GM19372 (cell line): ENCODE data around the gene SGCD.
"Not testable (repeated sequence)": the region's sequence is repeated elsewhere in the genome, so short reads cannot be mapped to it uniquely, and the experiment has no call there.

Source experiments
- ATAC-seq: cut with Tn5 transposase; IDR thresholded peaks from one replicate; pipeline ENCODE4 v1.9.1; 2021; ENCODE audit warnings: mild to moderate bottlenecking, low read depth, moderate library complexity; ENCODE audit not compliant: unreplicated experiment

Gene SGCD

DNA sequence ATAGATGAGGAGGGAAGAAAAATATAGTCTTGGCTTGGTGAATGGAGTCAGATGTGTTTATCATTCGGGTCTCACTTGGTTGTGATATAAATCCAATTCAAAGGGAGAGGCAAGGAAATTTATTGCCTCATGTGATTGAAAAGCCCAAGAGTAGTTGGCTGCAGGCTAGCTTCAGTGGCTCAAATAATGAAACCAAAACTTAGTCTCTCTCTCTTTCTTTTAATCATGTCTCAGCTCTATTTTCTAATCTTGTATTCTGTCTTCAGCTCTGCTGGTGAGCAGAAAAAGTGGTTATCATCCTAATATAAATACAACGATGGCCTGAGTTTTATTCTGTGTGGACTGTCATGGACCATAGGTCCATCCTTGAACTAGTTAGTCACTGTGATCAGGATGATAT, 288.9 kb downstream of the SGCD start:
- no peak for ATAC-seq

DNA sequence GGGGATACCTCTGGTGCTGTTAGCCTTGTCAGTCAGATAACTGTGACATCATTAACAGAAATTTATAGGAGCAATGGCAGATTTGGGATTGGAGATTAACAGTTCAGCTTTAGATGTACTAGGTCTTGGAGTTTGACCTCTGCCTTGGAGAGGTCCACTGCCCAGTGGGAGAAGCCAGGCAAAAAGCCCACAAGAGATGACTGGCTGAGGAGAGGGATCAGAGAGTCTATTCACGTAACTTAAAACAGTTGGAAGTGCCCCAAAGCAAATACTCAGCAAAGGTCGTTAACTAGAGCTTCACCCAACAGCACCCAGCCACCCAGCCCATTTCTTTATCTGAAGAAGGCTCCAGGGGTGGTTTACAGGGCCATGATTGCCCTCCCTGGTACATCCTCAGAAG, 290.5 kb downstream of the SGCD start:
- ATAC-seq, result no peak

DNA sequence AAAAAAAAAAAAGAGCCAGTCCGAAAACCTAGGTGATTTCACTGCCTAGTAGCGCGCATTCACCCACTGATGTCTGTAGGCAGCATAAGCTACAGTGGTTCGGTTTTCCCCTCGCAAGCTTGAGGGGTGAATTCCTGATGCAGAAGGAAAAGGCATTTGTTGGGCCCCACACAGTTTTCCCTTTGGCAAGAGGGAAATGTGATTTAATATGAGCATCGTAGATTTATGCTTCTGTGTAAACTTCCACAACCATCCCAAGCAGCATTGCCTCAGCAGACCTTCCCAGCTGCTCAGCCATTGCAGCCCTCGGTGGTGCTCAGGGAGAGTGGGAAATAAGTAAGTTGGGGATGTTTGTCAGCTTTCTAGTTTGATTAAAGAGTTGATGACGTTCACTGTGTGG, 291.6 kb downstream of the SGCD start:
- ATAC-seq, result no peak

DNA sequence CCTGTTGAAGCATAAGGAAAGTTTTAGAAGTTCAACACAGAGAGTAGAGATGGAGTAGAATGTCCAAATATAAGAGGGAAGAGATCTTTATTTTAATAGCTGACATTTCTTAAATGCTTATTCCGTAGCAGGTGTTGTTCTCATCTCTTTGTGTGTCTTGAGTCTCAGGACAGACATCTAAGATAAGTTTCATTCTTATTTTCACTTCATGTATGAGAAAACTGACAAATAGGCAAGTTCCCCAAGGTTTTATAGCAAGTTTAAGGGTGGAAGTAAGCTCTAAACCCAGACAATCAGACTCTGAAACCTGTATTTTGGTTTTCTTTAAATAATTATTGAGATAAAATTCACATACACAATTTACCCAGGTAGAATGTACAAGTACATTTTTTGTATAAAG, 294.8 kb downstream of the SGCD start:
- ATAC-seq, result no peak

DNA sequence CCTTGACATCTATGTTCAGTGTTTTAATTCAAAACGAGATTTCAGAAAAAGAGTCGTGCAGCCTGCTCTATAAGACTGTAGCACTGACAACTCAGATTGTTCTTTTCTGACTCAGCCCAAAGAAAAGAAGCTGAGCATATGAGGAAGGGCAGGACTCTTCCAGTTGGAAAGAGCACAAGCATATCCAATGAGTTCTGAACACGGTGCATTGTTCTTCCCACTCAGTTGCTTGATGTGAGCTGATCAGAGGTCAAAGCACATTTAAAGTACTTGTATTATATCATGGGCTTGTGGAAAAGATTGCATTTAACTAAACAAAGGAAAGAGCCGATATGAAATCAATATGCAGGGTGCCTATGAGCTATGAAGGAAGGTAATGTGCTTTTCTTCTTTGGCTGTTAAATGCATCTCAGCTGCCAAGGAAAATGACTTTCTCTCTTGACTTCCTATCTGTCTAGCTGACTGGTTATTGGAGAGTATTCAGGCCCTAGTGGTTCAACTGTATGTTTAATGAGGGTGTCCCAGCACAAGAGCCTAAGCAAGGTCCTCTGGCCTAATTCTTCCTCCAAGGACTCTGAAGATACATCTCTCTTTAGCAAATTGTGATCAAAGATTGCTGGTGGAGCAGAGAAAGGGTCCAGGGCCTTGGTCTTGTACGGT, 296.5 kb downstream of the SGCD start:
- ATAC-seq, result no peak

DNA sequence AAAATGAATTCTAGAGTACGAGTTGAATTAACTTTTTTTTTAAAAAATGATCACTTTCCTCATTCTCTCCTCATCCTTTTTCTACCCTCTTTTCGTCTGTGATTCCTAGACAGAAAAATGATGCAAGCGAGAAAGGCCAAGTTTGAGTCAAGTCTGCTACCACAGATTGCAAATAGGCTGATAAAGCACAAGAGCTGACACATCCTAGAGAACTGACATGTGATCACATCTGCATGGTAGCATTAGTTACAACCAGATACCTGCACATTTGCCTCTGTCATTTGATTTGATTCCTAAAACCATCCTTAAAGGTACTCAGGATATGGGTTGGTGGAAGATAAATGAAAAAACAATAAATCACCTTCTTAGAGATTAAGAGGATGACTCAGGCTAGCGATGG, 297.7 kb downstream of the SGCD start:
- no peak for ATAC-seq

DNA sequence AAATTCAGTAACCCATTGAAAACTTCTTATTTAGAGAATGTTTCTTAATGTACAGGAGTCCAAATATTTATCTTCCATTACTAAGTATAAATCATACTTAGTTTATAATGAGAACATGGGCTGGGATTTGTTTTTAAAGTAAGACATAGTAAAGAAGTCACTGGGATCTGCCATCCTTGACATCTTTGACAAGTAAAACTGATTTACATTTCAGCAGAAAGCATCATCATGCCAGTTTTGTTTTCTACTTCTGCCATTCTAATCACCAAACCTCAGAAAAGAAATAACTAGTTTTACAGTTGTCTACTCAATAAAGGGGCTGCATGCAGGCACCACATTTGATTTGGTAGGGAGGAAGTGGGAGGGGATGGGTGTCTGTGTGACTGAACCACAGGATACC, 301.5 kb downstream of the SGCD start:
- no peak for ATAC-seq

DNA sequence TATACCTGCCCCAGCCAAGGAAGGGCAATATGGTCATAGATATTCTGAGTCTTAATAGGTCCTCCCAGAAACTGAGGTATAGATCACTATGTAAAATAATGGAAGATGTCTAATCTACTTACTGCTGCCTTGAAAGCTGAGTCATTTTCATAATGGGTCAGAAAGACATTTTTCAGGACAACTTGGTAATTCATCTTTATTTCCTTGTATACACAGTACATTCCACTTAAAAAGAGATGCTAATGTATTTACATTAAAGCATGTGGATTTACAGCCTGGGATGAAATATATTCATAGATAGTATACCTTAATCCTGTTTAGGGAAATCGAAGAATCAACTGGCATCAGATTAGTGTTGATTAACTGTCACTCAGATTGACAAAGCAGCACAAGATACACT, 304.0 kb downstream of the SGCD start:
- ATAC-seq, result no peak

DNA sequence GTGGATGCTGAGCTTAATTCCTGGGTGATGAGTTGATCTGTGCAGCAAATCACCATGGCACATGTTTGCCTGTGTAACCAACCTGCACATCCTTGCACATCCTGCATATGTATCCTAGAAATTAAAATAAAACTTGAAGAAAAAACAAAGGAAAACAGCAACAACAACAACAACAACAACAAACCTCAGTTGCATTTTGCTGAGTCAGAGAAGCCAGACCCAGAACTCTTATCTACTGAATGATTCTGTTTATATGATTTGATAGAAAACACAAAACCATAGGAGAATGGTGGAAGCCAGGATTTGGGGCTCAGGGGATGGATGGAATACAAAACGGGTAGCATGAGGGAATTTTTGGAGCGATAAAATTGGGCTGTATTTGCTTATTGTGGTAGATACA, 307.3 kb downstream of the SGCD start:
- ATAC-seq, result no peak

DNA sequence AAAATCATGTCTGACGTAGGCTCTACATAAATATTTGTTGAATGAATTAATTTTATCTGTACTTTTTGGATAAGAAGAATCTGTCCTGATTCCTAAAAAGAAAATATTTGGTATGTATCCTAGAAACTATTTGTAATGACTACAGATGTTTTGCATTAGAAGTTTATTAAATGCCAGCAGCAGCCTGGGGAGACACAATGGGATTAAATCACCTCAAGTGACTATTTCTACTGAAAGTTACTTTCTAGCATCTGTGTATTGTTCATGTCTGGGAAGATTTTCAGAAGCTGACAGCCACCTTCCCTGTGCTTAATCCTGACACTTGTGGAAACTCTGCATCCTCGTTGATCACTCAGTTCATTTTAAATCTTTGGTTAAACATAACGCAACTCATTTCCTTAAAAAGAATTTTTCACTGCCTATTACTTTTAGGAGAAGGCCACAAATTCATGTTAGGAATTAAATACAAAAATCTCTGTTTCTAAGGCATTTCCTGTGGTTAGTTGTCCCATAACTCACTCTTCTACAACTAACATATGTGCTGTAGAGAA, 313.8 kb downstream of the SGCD start:
- ATAC-seq, result no peak

DNA sequence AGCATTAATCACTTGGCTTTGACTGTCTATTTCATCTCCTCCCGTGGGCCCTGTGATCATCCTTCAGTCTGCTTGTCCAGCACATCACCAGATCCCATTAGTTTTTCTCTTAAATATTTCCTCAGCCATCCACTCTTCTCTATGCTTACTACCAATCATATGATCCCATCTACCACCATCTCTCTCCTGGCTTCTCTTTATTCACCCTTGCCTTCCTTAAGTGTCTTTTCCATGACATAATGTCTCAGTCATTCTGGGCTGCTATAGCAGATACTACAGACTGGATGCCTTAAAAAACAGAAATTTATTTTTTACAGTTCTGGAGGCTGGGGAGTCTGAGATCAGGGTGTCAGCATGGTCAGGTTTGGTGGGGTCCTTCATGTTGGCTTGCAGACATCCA, 314.7 kb downstream of the SGCD start:
- no peak for ATAC-seq

DNA sequence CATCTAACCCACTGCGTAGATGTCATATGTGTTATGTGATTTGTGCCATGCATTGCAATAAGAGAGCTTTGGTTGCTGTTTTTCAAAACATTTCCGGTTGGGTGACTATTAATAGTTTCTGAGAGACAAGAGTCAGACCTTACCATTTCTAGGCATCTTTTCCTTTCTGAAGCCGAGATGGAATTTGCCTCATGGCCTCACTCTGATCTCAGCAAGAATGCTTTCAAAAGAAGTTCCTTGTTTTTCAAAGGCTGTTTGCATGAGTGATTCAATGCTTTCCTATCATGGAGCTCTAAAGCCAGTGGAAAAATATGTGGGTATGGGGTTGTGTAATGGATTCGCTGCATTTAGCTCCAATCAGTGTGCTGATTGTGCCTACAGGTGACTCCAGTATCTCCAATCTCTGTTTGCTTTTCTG, 320.1 kb downstream of the SGCD start:
- no peak for ATAC-seq

DNA sequence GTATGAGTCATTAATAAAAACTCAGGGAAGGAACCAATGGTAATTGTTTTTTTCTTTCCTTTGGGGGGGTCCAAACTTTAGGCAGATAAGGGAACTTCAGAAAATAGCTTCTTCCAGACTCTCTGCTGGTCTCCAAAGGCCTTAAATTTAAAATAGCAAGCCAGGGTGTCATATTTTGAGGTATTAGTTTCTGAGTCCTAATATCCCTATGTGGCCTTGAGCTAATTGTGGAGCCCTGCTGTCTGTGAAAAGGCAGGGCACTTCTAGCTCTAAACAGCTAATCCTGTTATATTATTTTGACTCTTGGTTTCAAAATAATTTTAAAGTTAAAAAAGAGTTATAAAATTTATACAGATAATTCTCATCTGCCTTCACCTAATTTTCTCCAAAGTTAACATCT, 327.5 kb downstream of the SGCD start:
- no peak for ATAC-seq

DNA sequence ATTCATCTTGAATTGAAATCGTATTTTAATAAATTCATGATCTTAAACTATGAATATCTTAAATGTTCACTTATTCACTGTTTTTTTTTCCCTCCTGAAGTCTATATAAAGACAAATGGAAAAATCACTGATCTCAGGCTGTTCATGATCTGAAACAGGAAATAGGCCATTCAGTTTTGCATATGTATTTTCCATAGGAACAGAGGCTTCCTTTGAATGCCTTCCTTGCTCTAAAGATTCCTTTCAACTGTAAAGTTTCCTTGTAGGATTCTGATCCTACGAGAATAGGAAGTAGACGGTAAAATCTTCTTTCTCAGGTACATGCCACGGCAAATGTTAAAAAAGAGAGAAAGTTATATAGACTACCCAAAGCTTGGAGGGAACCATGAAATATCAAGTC, 328.8 kb downstream of the SGCD start:
- no peak for ATAC-seq

DNA sequence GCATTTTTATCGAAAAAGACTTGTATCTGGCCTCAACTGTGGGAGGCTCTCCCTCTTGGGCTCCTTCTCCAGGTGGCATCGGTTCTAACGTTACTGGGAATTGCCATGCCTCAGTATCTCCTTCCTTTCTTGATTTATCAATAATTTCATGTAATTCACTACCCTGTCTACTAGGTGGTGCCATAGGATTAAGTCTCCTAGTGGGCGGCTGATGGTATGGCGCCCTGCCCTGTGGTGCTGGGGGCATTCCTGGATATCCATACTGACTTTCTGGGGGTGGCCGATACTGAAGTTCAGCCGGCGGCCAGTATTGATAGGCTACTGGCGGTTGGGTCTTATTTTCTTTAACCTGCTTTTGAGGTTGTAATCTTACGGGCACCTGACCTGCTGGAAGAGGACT, 337.9 kb downstream of the SGCD start:
- not testable (repeated sequence) for ATAC-seq

DNA sequence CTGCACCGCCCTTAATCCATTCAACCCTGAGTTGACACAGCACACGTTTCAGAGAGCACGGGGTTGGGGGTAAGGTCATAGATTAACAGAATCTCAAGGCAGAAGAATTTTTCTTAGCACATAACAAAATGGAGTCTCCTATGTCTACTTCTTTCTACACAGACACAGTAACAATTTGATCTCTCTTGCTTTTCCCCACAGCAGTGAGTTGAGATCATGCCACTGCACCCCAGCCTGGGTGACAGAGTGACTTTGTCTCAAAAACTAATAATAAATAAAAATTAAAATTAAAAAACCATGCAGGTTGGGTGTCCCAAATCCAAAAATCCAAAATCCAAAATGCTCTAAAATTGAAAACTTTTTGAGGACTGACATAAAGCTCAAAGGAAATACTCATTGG, 339.7 kb downstream of the SGCD start:
- not testable (repeated sequence) for ATAC-seq

DNA sequence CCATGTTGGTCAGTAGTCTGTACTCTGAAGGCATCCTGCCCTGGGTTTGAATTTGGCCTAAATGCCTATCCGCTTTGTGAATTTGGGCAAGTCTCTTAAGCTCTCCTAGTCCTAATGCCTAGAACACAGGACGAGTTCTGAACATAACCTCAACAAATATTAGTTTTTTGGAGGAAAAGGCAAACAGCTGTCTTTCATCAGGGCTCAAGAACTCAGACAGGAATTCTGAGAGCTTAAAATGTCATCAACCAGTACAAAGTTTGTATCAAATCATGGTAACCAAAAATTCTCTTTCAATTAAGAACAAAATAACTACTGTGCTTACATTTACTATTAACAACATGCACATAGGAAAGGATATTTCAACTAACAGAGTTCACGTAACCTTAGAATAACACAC, 340.7 kb downstream of the SGCD start:
- ATAC-seq, result no peak

DNA sequence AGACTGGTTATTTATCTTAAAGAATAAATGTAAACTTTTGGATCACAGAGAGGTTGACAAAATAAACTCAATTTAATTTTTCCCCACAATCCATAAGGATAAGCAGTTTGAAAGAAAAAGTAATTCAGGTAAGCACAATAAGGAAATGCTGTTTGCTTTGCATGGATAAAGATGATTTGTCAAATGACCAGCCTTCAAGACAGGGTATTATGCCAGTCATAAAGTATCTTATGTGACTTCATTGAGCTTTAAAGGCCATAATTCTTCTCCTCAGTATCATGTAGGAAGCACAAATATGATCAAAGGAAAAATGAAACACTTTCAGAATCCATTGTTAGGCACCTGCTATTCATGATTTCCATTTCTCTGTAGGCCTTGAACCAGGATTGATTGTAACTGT, 342.5 kb downstream of the SGCD start:
- ATAC-seq, result no peak

DNA sequence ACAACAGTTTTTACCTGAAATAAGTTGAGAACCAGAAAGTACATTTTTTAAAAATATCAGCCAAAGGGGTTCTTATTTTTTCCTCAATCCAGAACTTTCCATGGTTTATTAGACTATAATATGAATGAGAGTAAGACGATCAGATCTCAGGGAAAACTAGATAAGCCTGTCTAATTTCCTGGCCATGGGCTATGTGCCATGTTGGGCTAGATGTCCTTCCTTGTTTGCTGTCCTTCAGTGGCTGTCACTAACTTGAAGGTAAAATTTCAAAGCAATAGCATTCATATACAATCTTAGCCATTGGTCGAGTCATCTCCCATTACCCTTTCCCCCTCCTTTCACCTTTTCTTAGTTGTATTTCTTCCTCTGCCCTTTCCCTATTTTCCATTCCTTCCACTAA, 343.7 kb downstream of the SGCD start:
- no peak for ATAC-seq

DNA sequence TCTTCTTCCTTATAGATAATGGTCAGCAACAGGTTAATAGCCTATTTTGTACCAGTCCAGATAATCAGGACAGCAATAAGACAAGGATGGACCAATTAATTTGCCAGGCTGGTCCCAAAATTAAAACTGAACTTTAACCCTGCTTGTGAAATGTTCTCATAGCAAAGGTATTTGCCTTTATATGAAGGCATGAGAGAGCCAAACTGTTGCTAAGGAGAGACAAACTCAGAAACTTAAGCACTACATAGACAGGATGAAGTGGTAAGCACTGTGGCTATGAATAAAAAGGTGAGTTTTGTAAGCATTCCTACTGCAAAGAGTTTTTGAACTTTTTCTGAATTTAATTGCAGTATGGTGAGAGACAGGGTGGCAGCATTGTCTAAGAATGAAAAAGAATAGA, 348.4 kb downstream of the SGCD start:
- ATAC-seq, result no peak

DNA sequence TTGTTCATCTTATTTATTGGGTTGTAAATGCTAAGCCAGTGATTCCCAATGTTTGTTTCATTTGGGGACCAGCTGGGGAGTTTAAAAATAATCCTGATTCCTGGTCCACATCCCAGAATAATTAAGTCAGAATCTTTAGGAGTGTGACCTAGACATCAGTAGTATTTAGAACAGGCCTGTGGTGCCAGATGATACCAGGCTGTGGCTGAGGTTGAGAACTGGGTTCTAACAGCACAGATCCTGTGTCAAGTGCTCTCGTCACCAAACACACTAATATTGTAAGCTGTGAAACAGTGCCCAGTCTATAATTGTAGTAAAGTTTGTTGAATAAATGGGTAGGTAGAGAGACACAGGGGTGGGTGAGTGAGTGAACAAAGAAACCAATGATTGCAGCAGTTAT, 351.0 kb downstream of the SGCD start:
- ATAC-seq, result no peak

DNA sequence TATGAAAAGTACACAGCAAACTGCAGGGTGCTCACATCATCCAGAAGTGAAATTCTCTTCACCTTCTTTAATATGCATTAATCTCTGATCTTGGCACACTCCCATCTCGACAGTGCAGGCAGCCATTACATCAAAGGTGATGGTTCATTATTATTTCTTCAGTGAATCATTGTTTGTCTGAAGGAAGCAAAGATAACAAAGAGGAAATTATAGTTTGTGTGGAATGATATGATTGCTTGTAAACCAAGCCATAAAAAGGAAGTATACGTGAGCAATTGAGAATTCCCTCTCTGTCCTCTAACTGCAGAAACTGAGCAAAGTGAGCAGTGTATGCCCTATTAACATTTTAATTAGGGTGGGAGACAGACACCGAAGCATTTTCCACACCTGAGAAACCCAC, 351.5 kb downstream of the SGCD start:
- no peak for ATAC-seq

DNA sequence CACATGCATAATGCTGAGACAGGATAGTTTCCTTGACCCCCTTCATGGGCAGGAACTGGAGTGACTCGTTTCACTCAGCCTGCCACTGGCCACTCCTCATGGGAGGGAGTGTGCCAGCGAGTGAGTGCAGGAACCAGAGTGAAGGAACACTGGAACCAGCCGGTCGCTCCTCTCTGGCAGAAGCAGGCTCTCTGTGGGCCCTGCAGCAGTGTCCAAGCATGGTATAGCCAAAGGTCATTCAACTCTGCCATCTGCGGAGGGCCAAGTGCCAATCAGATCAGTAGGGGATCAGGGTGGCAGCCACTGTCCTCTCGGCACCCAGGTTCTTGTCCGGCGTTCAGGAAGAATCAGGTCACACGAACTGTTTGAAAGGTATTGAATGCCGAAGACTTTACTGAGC, 353.9 kb downstream of the SGCD start:
- no peak for ATAC-seq
